MM.1S (cell line): Measurements from ENCODE around the gene COL4A3.

Experiments
- EZH2 ChIP-seq: fragments of 300-600 bp; sonication (generic); optimal IDR thresholded peaks from 2 replicates; pipeline ENCODE3; 2017; ENCODE audit warnings: low read depth, mild to moderate bottlenecking, antibody characterized with exemption, low read length, mixed read lengths
- TF ChIP-seq, protein P1 (sequence below): fragments of 300-600 bp; sonication (generic); IDR thresholded peaks from 2 replicates; pipeline ENCODE4 v1.5.1; 2016; ENCODE audit warnings: antibody characterized with exemption, low read length, mixed read lengths

DNA sequence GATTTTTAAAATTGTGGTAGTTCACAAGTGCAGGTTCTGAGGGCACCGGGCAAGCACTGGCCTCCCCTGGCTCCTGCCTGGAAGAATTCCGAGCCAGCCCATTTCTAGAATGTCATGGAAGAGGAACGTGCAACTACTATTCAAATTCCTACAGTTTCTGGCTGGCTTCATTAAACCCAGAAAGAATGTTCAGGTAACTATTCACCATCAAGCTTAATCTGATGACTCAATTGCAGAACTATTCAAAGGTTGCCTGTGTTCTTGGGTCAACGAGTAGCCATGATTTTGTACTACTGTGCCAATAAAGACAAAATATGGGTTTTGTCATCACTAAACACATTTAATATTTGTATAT, 146.3 kb downstream of the COL4A3 start:
- TF ChIP-seq, protein P1, sequence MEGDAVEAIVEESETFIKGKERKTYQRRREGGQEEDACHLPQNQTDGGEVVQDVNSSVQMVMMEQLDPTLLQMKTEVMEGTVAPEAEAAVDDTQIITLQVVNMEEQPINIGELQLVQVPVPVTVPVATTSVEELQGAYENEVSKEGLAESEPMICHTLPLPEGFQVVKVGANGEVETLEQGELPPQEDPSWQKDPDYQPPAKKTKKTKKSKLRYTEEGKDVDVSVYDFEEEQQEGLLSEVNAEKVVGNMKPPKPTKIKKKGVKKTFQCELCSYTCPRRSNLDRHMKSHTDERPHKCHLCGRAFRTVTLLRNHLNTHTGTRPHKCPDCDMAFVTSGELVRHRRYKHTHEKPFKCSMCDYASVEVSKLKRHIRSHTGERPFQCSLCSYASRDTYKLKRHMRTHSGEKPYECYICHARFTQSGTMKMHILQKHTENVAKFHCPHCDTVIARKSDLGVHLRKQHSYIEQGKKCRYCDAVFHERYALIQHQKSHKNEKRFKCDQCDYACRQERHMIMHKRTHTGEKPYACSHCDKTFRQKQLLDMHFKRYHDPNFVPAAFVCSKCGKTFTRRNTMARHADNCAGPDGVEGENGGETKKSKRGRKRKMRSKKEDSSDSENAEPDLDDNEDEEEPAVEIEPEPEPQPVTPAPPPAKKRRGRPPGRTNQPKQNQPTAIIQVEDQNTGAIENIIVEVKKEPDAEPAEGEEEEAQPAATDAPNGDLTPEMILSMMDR = no peak
- TF ChIP-seq EZH2 = no peak
